CD4-positive, CD25-positive, alpha-beta regulatory T cell (primary cell): ENCODE measurements around the gene TSSK1B. TPM values are rescaled to one million over a fixed set of nuclear protein-coding genes. Genes with fewer than 3 reads are reported as not detected.
A peak's percentile ranks its signal among the peaks of the same experiment; 100 is the strongest.

Experiments
- ATAC-seq, 2 donors: fragments of 150-1000 bp; cut with Tn5 transposase; one replicate each; pipeline ENCODE4 v1.10.0; 2021; ENCODE audit warnings: low read depth in 2 of 2, moderate number of reproducible peaks in 2 of 2, moderate library complexity in 1 of 2
- DNase-seq, 3 donors: peaks; one replicate each; pipeline versions ENCODE4 v3.0.0 to v3.0.0-alpha.2; 2012 to 2022; ENCODE audit warnings: mixed read lengths in 1 of 3
- H3K27ac ChIP-seq: one replicate; pipeline ENCODE4 v1.7.0; 2013; ENCODE audit warnings: mild to moderate bottlenecking, low read length; ENCODE audit not compliant: insufficient read depth, poor library complexity, severe bottlenecking
- H3K27me3 ChIP-seq: one replicate; pipeline ENCODE4 v1.7.0; 2013; ENCODE audit warnings: low read length; ENCODE audit not compliant: control insufficient read depth, insufficient read depth
- H3K36me3 ChIP-seq: one replicate; pipeline ENCODE4 v1.7.0; 2013; ENCODE audit warnings: mild to moderate bottlenecking, low read length, moderate library complexity; ENCODE audit not compliant: control insufficient read depth, insufficient read depth
- H3K4me1 ChIP-seq: 2 replicates; pipeline ENCODE4 v1.7.0; 2013; ENCODE audit warnings: mild to moderate bottlenecking, low read length; ENCODE audit not compliant: insufficient read depth, control insufficient read depth, poor library complexity, severe bottlenecking
- H3K4me3 ChIP-seq: one replicate; pipeline ENCODE4 v1.7.0; 2013; ENCODE audit warnings: low read depth, mild to moderate bottlenecking, low read length, moderate library complexity
- H3K9me3 ChIP-seq, 2 experiments: 1 replicate in 1 of 2; 2 replicates in 1 of 2; pipeline ENCODE4 v1.7.0; 2013; ENCODE audit warnings: low read length in 2 of 2, mild to moderate bottlenecking in 1 of 2, moderate library complexity in 1 of 2; ENCODE audit not compliant: control insufficient read depth in 2 of 2
- H3K27ac Mint-ChIP-seq, 3 donors: one replicate each; pipeline ENCODE4 v1.8.0; 2020 to 2022; ENCODE audit warnings: mild to moderate bottlenecking in 3 of 3, mixed read lengths in 3 of 3, moderate library complexity in 2 of 3
- H3K27me3 Mint-ChIP-seq: one replicate; pipeline ENCODE4 v1.8.0; 2022; ENCODE audit warnings: mild to moderate bottlenecking, mixed read lengths
- H3K36me3 Mint-ChIP-seq: one replicate; pipeline ENCODE4 v1.8.0; 2020; ENCODE audit warnings: mixed read lengths
- H3K4me1 Mint-ChIP-seq, 4 donors: one replicate each; pipeline ENCODE4 v1.8.0; 2020 to 2022; ENCODE audit warnings: mixed read lengths in 4 of 4, mild to moderate bottlenecking in 1 of 4
- H3K4me3 Mint-ChIP-seq, 4 donors: one replicate each; pipeline ENCODE4 v1.8.0; 2020 to 2022; ENCODE audit warnings: mild to moderate bottlenecking in 4 of 4, mixed read lengths in 4 of 4, moderate library complexity in 3 of 4
- H3K9me3 Mint-ChIP-seq, 7 donors: one replicate each; pipeline ENCODE4 v1.8.0; 2020 to 2022; ENCODE audit warnings: mixed read lengths in 7 of 7, mild to moderate bottlenecking in 3 of 7, moderate library complexity in 2 of 7
- polyA plus RNA-seq, 4 donors: library from polyadenylated mRNA; unstranded; fragments of 300-500 nt; fragmentation: Illumina TruSeq; gene quantifications; one replicate each; pipeline ENCODE4 v1.2.3, GENCODE V29; 2021
- total RNA-seq: library from RNA; stranded (reverse); gene quantifications from one replicate; pipeline ENCODE4 v1.2.3, GENCODE V29; 2022

The TSSK1B gene
- total and polyA plus RNA-seq, 5 donors from 2014 or later, result not detected

DNA sequence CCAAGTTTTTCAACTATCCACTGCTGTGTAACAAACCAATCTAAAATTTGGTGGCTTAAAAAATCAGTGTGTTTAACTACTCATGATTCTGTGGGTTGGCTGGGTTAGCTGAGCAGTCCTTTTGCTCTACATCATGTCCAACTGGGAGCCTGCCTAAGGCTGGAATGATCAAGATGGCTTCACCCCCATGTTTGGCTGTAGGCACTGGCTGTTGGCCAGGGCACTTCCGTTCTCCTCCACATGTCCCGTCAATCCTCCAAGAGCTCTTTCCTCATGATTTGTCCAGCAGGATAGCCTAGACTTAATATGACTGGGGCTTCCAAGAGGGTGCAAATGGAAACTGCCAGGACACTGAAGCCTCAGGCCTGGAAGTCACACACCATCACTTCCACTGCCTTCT, 17.0 kb upstream of the TSSK1B start:
- Mint-ChIP-seq H3K27ac (no peak overlapping the region), H3K27me3 (peaks cover 18% of the 10 kb centered on the region), H3K9me3 (peaks cover 0 to 1% (median 0%) of the 10 kb centered on the region in 7 donors), H3K4me1 (peaks cover 4 to 8% (median 6%) of the 10 kb centered on the region in 4 donors), H3K36me3 (no peaks in the 10 kb centered on the region), H3K4me3 (no peak overlapping the region)
- H3K27me3 ChIP-seq, result peaks cover 5% of the 10 kb centered on the region
- ATAC-seq (no peak), DNase-seq (no peak)
- H3K9me3 ChIP-seq, result no peaks in the 10 kb centered on the region
- no peaks in the 10 kb centered on the region for H3K4me1 ChIP-seq
- H3K27ac ChIP-seq, result no peak overlapping the region
- no peaks in the 10 kb centered on the region for H3K36me3 ChIP-seq
- no peak overlapping the region for H3K4me3 ChIP-seq

GRCh38 chr5:113450929-113451328, 16.1 kb upstream of the TSSK1B start:
- Histone ChIP-seq H3K27ac (no peak overlapping the region), H3K36me3 (no peaks in the 10 kb centered on the region)

DNA sequence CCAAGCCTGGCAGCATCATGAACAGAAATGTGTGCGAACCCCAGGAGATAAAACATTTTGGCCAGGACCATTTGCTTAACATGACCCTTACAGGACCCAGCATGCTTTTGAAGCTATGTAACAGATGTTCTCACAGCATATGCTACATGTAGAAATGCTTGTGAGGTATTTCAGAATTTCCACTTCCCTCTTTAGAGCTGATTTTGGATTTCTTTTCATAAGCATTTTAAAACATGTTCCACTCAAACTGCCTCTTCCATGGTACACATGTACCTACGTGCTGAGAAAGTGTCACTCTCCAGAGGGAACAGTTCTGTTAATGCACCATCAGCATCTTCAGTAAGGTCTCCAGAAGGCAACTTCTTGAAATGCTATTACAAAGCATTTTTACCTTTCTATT, 15.7 kb upstream of the TSSK1B start:
- Mint-ChIP-seq H3K27me3 (peaks cover 18% of the 10 kb centered on the region), H3K9me3 (peaks cover 0 to 2% (median 0%) of the 10 kb centered on the region in 7 donors), H3K4me3 (no peak overlapping the region), H3K27ac (no peak overlapping the region), H3K4me1 (peaks cover 4 to 13% (median 6%) of the 10 kb centered on the region in 4 donors), H3K36me3 (no peaks in the 10 kb centered on the region)
- Histone ChIP-seq H3K27ac (no peak overlapping the region), H3K4me3 (no peak overlapping the region), H3K36me3 (no peaks in the 10 kb centered on the region), H3K9me3 (no peaks in the 10 kb centered on the region), H3K27me3 (peaks cover 5% of the 10 kb centered on the region), H3K4me1 (no peaks in the 10 kb centered on the region)
- DNase-seq, result no peak
- ATAC-seq, result no peak

More at GRCh38 chr5:113450929-113451328, 16.1 kb upstream of the TSSK1B start:
- DNase-seq, result no peak
- Mint-ChIP-seq H3K27ac (peak overlapping the region in 2 of 3 donors; percentile 3 to 88), H3K36me3 (no peaks in the 10 kb centered on the region), H3K4me1 (peaks cover 4 to 13% (median 6%) of the 10 kb centered on the region in 4 donors), H3K27me3 (peaks cover 18% of the 10 kb centered on the region), H3K4me3 (peak overlapping the region in 1 of 4 donors; percentile 70), H3K9me3 (peaks cover 0 to 1% (median 0%) of the 10 kb centered on the region in 7 donors)
- H3K27me3 ChIP-seq, result peaks cover 5% of the 10 kb centered on the region
- H3K9me3 ChIP-seq, result no peaks in the 10 kb centered on the region
- H3K4me3 ChIP-seq, result no peak overlapping the region
- ATAC-seq, result no peak
- no peaks in the 10 kb centered on the region for H3K4me1 ChIP-seq

- DNase-seq (no peak), ATAC-seq (no peak)
- Mint-ChIP-seq H3K36me3 (no peaks in the 10 kb centered on the region), H3K9me3 (peaks cover 0 to 2% (median 0%) of the 10 kb centered on the region in 7 donors), H3K27me3 (peaks cover 16% of the 10 kb centered on the region), H3K4me3 (no peak overlapping the region), H3K27ac (no peak overlapping the region), H3K4me1 (peaks cover 4 to 13% (median 6%) of the 10 kb centered on the region in 4 donors)
- Histone ChIP-seq H3K9me3 (no peaks in the 10 kb centered on the region), H3K27ac (no peak overlapping the region), H3K4me1 (no peaks in the 10 kb centered on the region), H3K36me3 (no peaks in the 10 kb centered on the region), H3K27me3 (peaks cover 5% of the 10 kb centered on the region), H3K4me3 (no peak overlapping the region)
Observed at GRCh38 chr5:113448252-113448651, 13.5 kb upstream of the TSSK1B start.

- no peak for ATAC-seq
- Mint-ChIP-seq H3K27me3 (peaks cover 19% of the 10 kb centered on the region), H3K4me1 (peaks cover 4 to 13% (median 6%) of the 10 kb centered on the region in 4 donors), H3K9me3 (peaks cover 0 to 5% (median 1%) of the 10 kb centered on the region in 7 donors), H3K36me3 (no peaks in the 10 kb centered on the region), H3K27ac (no peak overlapping the region), H3K4me3 (no peak overlapping the region)
- no peaks in the 10 kb centered on the region for H3K4me1 ChIP-seq
- no peaks in the 10 kb centered on the region for H3K36me3 ChIP-seq
- H3K4me3 ChIP-seq, result no peak overlapping the region
- H3K9me3 ChIP-seq, result no peaks in the 10 kb centered on the region
- peaks cover 5% of the 10 kb centered on the region for H3K27me3 ChIP-seq
- no peak overlapping the region for H3K27ac ChIP-seq
- DNase-seq, result no peak
Observed at GRCh38 chr5:113447498-113448050, 12.8 kb upstream of the TSSK1B start.

- DNase-seq (peak in 2 of 3 donors; percentile 6 to 16), ATAC-seq (no peak)
- no peak overlapping the region for H3K27ac ChIP-seq
- H3K4me1 ChIP-seq, result no peaks in the 10 kb centered on the region
- no peaks in the 10 kb centered on the region for H3K9me3 ChIP-seq
- Mint-ChIP-seq H3K4me3 (peak overlapping the region in 1 of 4 donors; percentile 20), H3K36me3 (no peaks in the 10 kb centered on the region), H3K27me3 (peaks cover 24% of the 10 kb centered on the region), H3K9me3 (peaks cover 0 to 5% (median 2%) of the 10 kb centered on the region in 7 donors), H3K27ac (no peak overlapping the region), H3K4me1 (peaks cover 4 to 13% (median 6%) of the 10 kb centered on the region in 4 donors)
- H3K36me3 ChIP-seq, result no peaks in the 10 kb centered on the region
- peaks cover 5% of the 10 kb centered on the region for H3K27me3 ChIP-seq
- H3K4me3 ChIP-seq, result no peak overlapping the region
Observed at GRCh38 chr5:113446358-113446927, 11.7 kb upstream of the TSSK1B start.

DNA sequence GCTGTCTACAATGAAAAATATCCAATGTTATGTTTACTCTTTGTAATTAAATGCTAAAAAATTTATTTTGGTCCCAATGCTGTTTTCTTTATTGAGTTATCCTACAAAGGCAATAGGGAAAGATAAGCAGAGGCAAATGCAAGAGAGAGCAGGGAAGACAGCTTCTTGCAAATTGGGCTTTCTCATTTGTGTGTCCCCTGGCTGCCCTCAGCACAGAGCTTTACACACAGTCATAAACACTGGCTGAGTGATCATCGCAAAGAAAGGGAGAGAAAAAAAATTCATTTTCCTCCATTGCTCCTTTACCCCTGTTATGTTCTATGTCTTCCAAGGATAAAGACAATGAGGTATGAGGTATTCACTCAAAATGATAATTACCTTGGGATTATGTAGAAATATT, 2.3 kb upstream of the TSSK1B start:
- no peaks in the 10 kb centered on the region for H3K4me1 Mint-ChIP-seq
- DNase-seq (no peak), ATAC-seq (no peak)
- no peaks in the 10 kb centered on the region for H3K9me3 ChIP-seq
- no peak overlapping the region for H3K4me3 Mint-ChIP-seq
- H3K36me3 ChIP-seq, result no peaks in the 10 kb centered on the region
- no peak overlapping the region for H3K27ac ChIP-seq
- no peak overlapping the region for H3K27ac Mint-ChIP-seq
- H3K36me3 Mint-ChIP-seq, result no peaks in the 10 kb centered on the region
- H3K4me1 ChIP-seq, result no peaks in the 10 kb centered on the region
- peaks cover 3% of the 10 kb centered on the region for H3K27me3 ChIP-seq
- H3K4me3 ChIP-seq, result no peak overlapping the region
- peaks cover 0 to 2% (median 0%) of the 10 kb centered on the region in 7 donors for H3K9me3 Mint-ChIP-seq
- peaks cover 19% of the 10 kb centered on the region for H3K27me3 Mint-ChIP-seq

GRCh38 chr5:113435575-113435974, 786 bp upstream of the TSSK1B start:
- Histone ChIP-seq H3K4me1 (no peaks in the 10 kb centered on the region), H3K27ac (no peak overlapping the region), H3K27me3 (peaks cover 3% of the 10 kb centered on the region), H3K9me3 (no peaks in the 10 kb centered on the region), H3K36me3 (no peaks in the 10 kb centered on the region), H3K4me3 (no peak overlapping the region)
- Mint-ChIP-seq H3K36me3 (no peaks in the 10 kb centered on the region), H3K9me3 (no peaks in the 10 kb centered on the region), H3K4me1 (no peaks in the 10 kb centered on the region), H3K27ac (no peak overlapping the region), H3K27me3 (peaks cover 15% of the 10 kb centered on the region), H3K4me3 (no peak overlapping the region)
- no peak for DNase-seq
- ATAC-seq, result no peak
